ENCODE data around the gene CACNA1D.

Gene CACNA1D

GRCh38 chr3:53583161-53583690 is 88.8 kb downstream of the CACNA1D start:
- no peak for DNase-seq

GRCh38 chr3:53585049-53585448 is 90.6 kb downstream of the CACNA1D start:
- no peak for DNase-seq

- DNase-seq = no peak
Measured at GRCh38 chr3:53585627-53586026, 91.2 kb downstream of the CACNA1D start.

GRCh38 chr3:53588122-53588521 is 93.7 kb downstream of the CACNA1D start:
- no peak for DNase-seq

GRCh38 chr3:53589201-53589600 is 94.8 kb downstream of the CACNA1D start:
- DNase-seq = no peak

GRCh38 chr3:53589806-53590205 is 95.4 kb downstream of the CACNA1D start:
- no peak for DNase-seq

GRCh38 chr3:53590606-53591005 is 96.2 kb downstream of the CACNA1D start:
- DNase-seq = no peak

GRCh38 chr3:53591646-53592045 is 97.2 kb downstream of the CACNA1D start:
- DNase-seq = no peak

- DNase-seq = no peak
Measured at GRCh38 chr3:53592862-53593261, 98.5 kb downstream of the CACNA1D start.

GRCh38 chr3:53593611-53594010 is 99.2 kb downstream of the CACNA1D start:
- no peak for DNase-seq

GRCh38 chr3:53594276-53594675 is 99.9 kb downstream of the CACNA1D start:
- DNase-seq = no peak

GRCh38 chr3:53595660-53596059 is 101.2 kb downstream of the CACNA1D start:
- no peak for DNase-seq

- no peak for DNase-seq
Measured at GRCh38 chr3:53597136-53597915, 102.9 kb downstream of the CACNA1D start.

- no peak for DNase-seq
Measured at GRCh38 chr3:53599771-53600170, 105.4 kb downstream of the CACNA1D start.

GRCh38 chr3:53602866-53603265 is 108.5 kb downstream of the CACNA1D start:
- DNase-seq = no peak

- DNase-seq = no peak
Measured at GRCh38 chr3:53604232-53604631, 109.8 kb downstream of the CACNA1D start.

GRCh38 chr3:53606793-53607192 is 112.4 kb downstream of the CACNA1D start:
- DNase-seq = no peak

GRCh38 chr3:53612508-53612907 is 118.1 kb downstream of the CACNA1D start:
- DNase-seq = no peak

GRCh38 chr3:53613125-53613524 is 118.7 kb downstream of the CACNA1D start:
- DNase-seq = no peak

GRCh38 chr3:53614307-53614706 is 119.9 kb downstream of the CACNA1D start:
- DNase-seq = no peak

- no peak for DNase-seq
Measured at GRCh38 chr3:53616321-53616720, 121.9 kb downstream of the CACNA1D start.

GRCh38 chr3:53616971-53617892 is 122.8 kb downstream of the CACNA1D start:
- no peak for DNase-seq

GRCh38 chr3:53617893-53618523 is 123.6 kb downstream of the CACNA1D start:
- no peak for DNase-seq

All from OCI-M1 (cell line).